SK-N-SH (cell line): Measurements from ENCODE around the gene LMO2. TPM values are rescaled to one million over a fixed set of nuclear protein-coding genes. Genes with fewer than 3 reads are reported as not detected.

Experiments
- CTCF ChIA-PET: fragments of 300-600, 350-600 bp; formaldehyde crosslinking; extraction: SDS; loops from one replicate; lab custom pipeline; 2021; lab: Yijun Ruan, JAX
- POLR2A ChIA-PET: fragments of 350-600 bp; sonication (Branson Sonifier 250); formaldehyde crosslinking; extraction: SDS; loops from one replicate; lab custom pipeline; 2020; ENCODE audit warnings: antibody characterized with exemption, inconsistent platforms; lab: Yijun Ruan, JAX
- DNase-seq: peaks from one replicate; pipeline ENCODE4 v3.0.0; 2012
- H2AFZ ChIP-seq: fragments of 200-600 bp; sonication (generic); 2 replicates; pipeline ENCODE4 v1.8.1; 2016; ENCODE audit warnings: antibody characterized with exemption, mild to moderate bottlenecking, low read depth
- H3F3A ChIP-seq: fragments of 200-600 bp; sonication (generic); replicated peaks from 2 replicates; pipeline ENCODE3; 2016; ENCODE audit warnings: antibody characterized with exemption, mild to moderate bottlenecking; ENCODE audit not compliant: insufficient read depth
- H3K27ac ChIP-seq, 2 experiments: fragments of 200-500 bp in 1 of 2; fragments of 200-600 bp in 1 of 2; sonication (Bioruptor generic) in 1 of 2; sonication (generic), shearing (Covaris generic) in 1 of 2; 2 replicates each; pipeline versions ENCODE4 v1.5.1 to v1.6.1; 2014 to 2016; ENCODE audit warnings: low read depth in 2 of 2, inconsistent platforms in 1 of 2, low read length in 1 of 2, mild to moderate bottlenecking in 1 of 2, mixed read lengths in 1 of 2
- H3K27me3 ChIP-seq: fragments of 200-600 bp; sonication (generic), shearing (Covaris generic); 2 replicates; pipeline ENCODE4 v1.6.1; 2016; ENCODE audit warnings: mixed run types; ENCODE audit not compliant: insufficient read depth
- H3K36me3 ChIP-seq, 2 experiments: fragments of 200-500 bp in 1 of 2; fragments of 200-600 bp in 1 of 2; sonication (Bioruptor generic) in 1 of 2; sonication (generic) in 1 of 2; replicated peaks in 1 of 2; 2 replicates each; pipeline versions ENCODE3 to v1.5.1; 2014 to 2016; ENCODE audit warnings: low read length in 1 of 2, mild to moderate bottlenecking in 1 of 2; ENCODE audit not compliant: insufficient read depth in 2 of 2, control insufficient read depth in 1 of 2
- H3K4me1 ChIP-seq, 2 experiments: fragments of 200-500 bp in 1 of 2; fragments of 200-600 bp in 1 of 2; sonication (Bioruptor generic) in 1 of 2; sonication (generic), shearing (Covaris generic) in 1 of 2; 2 replicates each; pipeline versions ENCODE4 v1.5.1 to v1.6.1; 2014 to 2016; ENCODE audit warnings: low read depth in 1 of 2, low read length in 1 of 2, mixed run types in 1 of 2; ENCODE audit not compliant: insufficient read depth in 2 of 2, control insufficient read depth in 1 of 2
- H3K4me2 ChIP-seq: fragments of 200-600 bp; sonication (generic), shearing (Covaris generic); 2 replicates; pipeline ENCODE4 v1.6.1; 2017; ENCODE audit warnings: mixed run types
- H3K4me3 ChIP-seq, 2 experiments: fragments of 200-500 bp in 1 of 2; fragments of 200-600 bp in 1 of 2; sonication (Bioruptor generic) in 1 of 2; sonication (generic), shearing (Covaris generic) in 1 of 2; 2 replicates each; pipeline versions ENCODE4 v1.5.1 to v1.8.1; 2014 to 2016; ENCODE audit warnings: low read depth in 2 of 2, inconsistent platforms in 1 of 2, low read length in 1 of 2, mild to moderate bottlenecking in 1 of 2, mixed read lengths in 1 of 2, moderate library complexity in 1 of 2
- H3K79me2 ChIP-seq: fragments of 200-600 bp; sonication (generic); 2 replicates; pipeline ENCODE4 v1.8.1; 2017; ENCODE audit warnings: mild to moderate bottlenecking; ENCODE audit not compliant: insufficient read depth
- H3K9ac ChIP-seq: fragments of 200-600 bp; sonication (generic); 2 replicates; pipeline ENCODE4 v1.6.1; 2017; ENCODE audit warnings: mixed run types
- H3K9me2 ChIP-seq: fragments of 200-600 bp; sonication (generic); 2 replicates; pipeline ENCODE4 v1.6.1; 2017; ENCODE audit warnings: mixed run types
- H3K9me3 ChIP-seq: fragments of 200-600 bp; sonication (generic); 2 replicates; pipeline ENCODE4 v1.6.1; 2017; ENCODE audit warnings: mixed run types, mild to moderate bottlenecking, moderate library complexity
- H4K20me1 ChIP-seq: fragments of 200-600 bp; sonication (generic); 2 replicates; pipeline ENCODE4 v1.6.1; 2017; ENCODE audit warnings: mild to moderate bottlenecking, mixed run types; ENCODE audit not compliant: insufficient read depth
- ELF1 ChIP-seq: IDR thresholded peaks from 2 replicates; pipeline ENCODE4 v1.4.0; 2012
- EP300 ChIP-seq, 2 experiments: IDR thresholded peaks; 2 replicates each; pipeline versions ENCODE4 v1.4.0 to v1.6.1; 2012; ENCODE audit warnings: borderline replicate concordance in 1 of 2, low read depth in 1 of 2, low read length in 1 of 2
- FOSL2 ChIP-seq: IDR thresholded peaks from 2 replicates; pipeline ENCODE4 v1.4.0; 2012; ENCODE audit warnings: low read depth, mild to moderate bottlenecking, moderate library complexity, borderline replicate concordance
- FOXJ3 ChIP-seq: sonication (generic); formaldehyde crosslinking; IDR thresholded peaks from 2 replicates; pipeline ENCODE4 v1.5.1; 2020; ENCODE audit warnings: mild to moderate bottlenecking, missing genetic modification reagents
- FOXM1 ChIP-seq: IDR thresholded peaks from 2 replicates; pipeline ENCODE4 v1.4.0; 2012; ENCODE audit warnings: low read depth, mild to moderate bottlenecking
- GABPA ChIP-seq: IDR thresholded peaks from 2 replicates; pipeline ENCODE4 v1.4.0; 2012; ENCODE audit warnings: low read depth, mild to moderate bottlenecking
- GATA2 ChIP-seq: sonication (generic); formaldehyde crosslinking; IDR thresholded peaks from 2 replicates; pipeline ENCODE4 v1.5.0; 2020; ENCODE audit warnings: mild to moderate bottlenecking, missing genetic modification reagents
- NFIC ChIP-seq: IDR thresholded peaks from 2 replicates; pipeline ENCODE4 v1.4.0; 2012; ENCODE audit warnings: borderline replicate concordance
- NRF1 ChIP-seq: IDR thresholded peaks from 2 replicates; pipeline ENCODE4 v1.6.1; 2012; ENCODE audit warnings: low read depth, mild to moderate bottlenecking, low read length
- POLR2AphosphoS5 ChIP-seq: IDR thresholded peaks from 2 replicates; pipeline ENCODE4 v1.6.1; 2012; ENCODE audit warnings: low read depth, low read length
- RAD21 ChIP-seq: IDR thresholded peaks from 2 replicates; pipeline ENCODE4 v1.6.1; 2012; ENCODE audit warnings: mild to moderate bottlenecking, low read length
- RFX5 ChIP-seq: IDR thresholded peaks from 2 replicates; pipeline ENCODE4 v1.6.1; 2012; ENCODE audit warnings: mild to moderate bottlenecking, improper control_type of control experiment, low read length
- TAF1 ChIP-seq: IDR thresholded peaks from 2 replicates; pipeline ENCODE4 v1.6.1; 2012; ENCODE audit warnings: low read depth, mild to moderate bottlenecking, low read length, moderate library complexity, borderline replicate concordance
- TCF12 ChIP-seq: IDR thresholded peaks from 2 replicates; pipeline ENCODE4 v1.4.0; 2012
- YY1 ChIP-seq: IDR thresholded peaks from 2 replicates; pipeline ENCODE4 v1.4.0; 2012; ENCODE audit warnings: low read depth, mild to moderate bottlenecking
- WGBS: methylation state at CpG from one replicate; pipeline ENCODE4 v1.1.6; 2017; ENCODE audit warnings: low lambda C conversion rate; 5-methylcytosine and 5-hydroxymethylcytosine counted together
- polyA plus RNA-seq, 3 experiments: library from polyadenylated mRNA; depleted of rRNA; stranded (reverse); fragments of >200 nt; gene quantifications; 2 replicates each; pipeline ENCODE4 v1.2.3, GENCODE V29; 2012
- TF ChIP-seq, protein P1 (sequence below): IDR thresholded peaks from 2 replicates; pipeline ENCODE4 v1.6.1; 2012; ENCODE audit warnings: mild to moderate bottlenecking, low read depth, low read length, moderate library complexity
- TF ChIP-seq, protein P2 (sequence below): IDR thresholded peaks from 2 replicates; pipeline ENCODE4; 2012
- TF ChIP-seq, protein P3 (sequence below): IDR thresholded peaks from 2 replicates; pipeline ENCODE4 v1.4.0; 2012; ENCODE audit warnings: low read depth, borderline replicate concordance
- TF ChIP-seq, protein P4 (sequence below): IDR thresholded peaks from 2 replicates; pipeline ENCODE4 v1.4.0; 2012; ENCODE audit warnings: low read depth
- TF ChIP-seq, protein P5 (sequence below): IDR thresholded peaks from 2 replicates; pipeline ENCODE4 v1.4.0; 2012; ENCODE audit warnings: low read depth, borderline replicate concordance

LMO2 gene
- polyA plus RNA-seq (2012; rRNA removed), result 0.05 TPM in 2 replicates
- polyA plus RNA-seq (2012; cell fraction: cytosol; rRNA removed), result 0.03 and 0.04 TPM in 2 replicates
- not detected in 2 replicates for polyA plus RNA-seq (2012; cell fraction: nucleus; rRNA removed)

DNA sequence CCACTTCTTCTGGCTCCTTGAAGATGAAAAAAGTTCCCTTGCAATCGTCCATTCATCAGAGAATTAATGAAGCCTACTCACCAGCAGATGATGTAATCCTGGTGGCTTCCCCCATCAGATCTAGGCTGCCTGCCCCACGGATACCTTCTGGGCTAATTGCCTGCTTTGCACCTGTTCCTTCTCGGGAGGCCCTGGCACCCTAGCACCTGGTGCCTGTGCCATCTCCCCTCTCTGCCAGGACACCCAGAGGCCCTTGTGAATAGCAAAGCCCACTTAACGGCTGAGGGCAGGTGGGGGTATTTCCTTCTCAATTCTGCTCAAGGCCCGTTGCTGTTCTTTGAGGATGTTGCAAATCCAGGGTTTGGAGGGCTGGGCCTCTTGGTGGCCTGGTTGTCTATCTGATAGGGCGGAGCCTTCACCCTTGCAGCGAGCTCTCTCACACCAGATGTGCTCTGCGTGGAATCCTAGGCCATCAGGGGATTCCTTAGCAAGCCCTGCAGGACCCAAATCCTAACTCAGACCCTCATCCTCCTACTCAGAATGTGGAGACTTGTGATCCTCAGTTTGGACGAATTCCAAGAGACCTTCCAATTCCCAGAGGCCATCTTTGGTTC lies at the start of gene LMO2:
Gene LMO2, minus strand, starts transcription at position 363 of the 614 bp plus-strand sequence. CDS start 22,360 bp downstream, outside the sequence.
- CTCF ChIA-PET, result no interaction called here
- no peak within 1 kb of the TSS for H3K4me3 ChIP-seq
- H3K9me2 ChIP-seq, result no peaks in the 10 kb centered on the region
- no peak within 1 kb of the TSS for H2AFZ ChIP-seq
- H3K36me3 ChIP-seq, result no peaks in the 10 kb centered on the region
- H4K20me1 ChIP-seq, result no peaks in the 10 kb centered on the region
- TF ChIP-seq POLR2AphosphoS5 (no peak), TAF1 (no peak), YY1 (no peak), NRF1 (no peak), RAD21 (no peak), ELF1 (no peak), TCF12 (no peak), GATA2 (CRISPR knock-in tag) (no peak), EP300 (IDR thresholded peaks at IDR 0.05; ENCODE audit: borderline replicate concordance in 1 of 2, low read depth in 1 of 2, low read length in 1 of 2) (no peak), FOXJ3 (CRISPR knock-in tag) (no peak), FOSL2 (no peak), NFIC (no peak), RFX5 (no peak), GABPA (no peak), FOXM1 (no peak)
- TF ChIP-seq, protein P1, sequence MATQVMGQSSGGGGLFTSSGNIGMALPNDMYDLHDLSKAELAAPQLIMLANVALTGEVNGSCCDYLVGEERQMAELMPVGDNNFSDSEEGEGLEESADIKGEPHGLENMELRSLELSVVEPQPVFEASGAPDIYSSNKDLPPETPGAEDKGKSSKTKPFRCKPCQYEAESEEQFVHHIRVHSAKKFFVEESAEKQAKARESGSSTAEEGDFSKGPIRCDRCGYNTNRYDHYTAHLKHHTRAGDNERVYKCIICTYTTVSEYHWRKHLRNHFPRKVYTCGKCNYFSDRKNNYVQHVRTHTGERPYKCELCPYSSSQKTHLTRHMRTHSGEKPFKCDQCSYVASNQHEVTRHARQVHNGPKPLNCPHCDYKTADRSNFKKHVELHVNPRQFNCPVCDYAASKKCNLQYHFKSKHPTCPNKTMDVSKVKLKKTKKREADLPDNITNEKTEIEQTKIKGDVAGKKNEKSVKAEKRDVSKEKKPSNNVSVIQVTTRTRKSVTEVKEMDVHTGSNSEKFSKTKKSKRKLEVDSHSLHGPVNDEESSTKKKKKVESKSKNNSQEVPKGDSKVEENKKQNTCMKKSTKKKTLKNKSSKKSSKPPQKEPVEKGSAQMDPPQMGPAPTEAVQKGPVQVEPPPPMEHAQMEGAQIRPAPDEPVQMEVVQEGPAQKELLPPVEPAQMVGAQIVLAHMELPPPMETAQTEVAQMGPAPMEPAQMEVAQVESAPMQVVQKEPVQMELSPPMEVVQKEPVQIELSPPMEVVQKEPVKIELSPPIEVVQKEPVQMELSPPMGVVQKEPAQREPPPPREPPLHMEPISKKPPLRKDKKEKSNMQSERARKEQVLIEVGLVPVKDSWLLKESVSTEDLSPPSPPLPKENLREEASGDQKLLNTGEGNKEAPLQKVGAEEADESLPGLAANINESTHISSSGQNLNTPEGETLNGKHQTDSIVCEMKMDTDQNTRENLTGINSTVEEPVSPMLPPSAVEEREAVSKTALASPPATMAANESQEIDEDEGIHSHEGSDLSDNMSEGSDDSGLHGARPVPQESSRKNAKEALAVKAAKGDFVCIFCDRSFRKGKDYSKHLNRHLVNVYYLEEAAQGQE, result no peak
- TF ChIP-seq, protein P2, sequence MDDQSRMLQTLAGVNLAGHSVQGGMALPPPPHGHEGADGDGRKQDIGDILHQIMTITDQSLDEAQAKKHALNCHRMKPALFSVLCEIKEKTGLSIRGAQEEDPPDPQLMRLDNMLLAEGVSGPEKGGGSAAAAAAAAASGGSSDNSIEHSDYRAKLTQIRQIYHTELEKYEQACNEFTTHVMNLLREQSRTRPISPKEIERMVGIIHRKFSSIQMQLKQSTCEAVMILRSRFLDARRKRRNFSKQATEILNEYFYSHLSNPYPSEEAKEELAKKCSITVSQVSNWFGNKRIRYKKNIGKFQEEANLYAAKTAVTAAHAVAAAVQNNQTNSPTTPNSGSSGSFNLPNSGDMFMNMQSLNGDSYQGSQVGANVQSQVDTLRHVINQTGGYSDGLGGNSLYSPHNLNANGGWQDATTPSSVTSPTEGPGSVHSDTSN, result no peak
- TF ChIP-seq, protein P3, sequence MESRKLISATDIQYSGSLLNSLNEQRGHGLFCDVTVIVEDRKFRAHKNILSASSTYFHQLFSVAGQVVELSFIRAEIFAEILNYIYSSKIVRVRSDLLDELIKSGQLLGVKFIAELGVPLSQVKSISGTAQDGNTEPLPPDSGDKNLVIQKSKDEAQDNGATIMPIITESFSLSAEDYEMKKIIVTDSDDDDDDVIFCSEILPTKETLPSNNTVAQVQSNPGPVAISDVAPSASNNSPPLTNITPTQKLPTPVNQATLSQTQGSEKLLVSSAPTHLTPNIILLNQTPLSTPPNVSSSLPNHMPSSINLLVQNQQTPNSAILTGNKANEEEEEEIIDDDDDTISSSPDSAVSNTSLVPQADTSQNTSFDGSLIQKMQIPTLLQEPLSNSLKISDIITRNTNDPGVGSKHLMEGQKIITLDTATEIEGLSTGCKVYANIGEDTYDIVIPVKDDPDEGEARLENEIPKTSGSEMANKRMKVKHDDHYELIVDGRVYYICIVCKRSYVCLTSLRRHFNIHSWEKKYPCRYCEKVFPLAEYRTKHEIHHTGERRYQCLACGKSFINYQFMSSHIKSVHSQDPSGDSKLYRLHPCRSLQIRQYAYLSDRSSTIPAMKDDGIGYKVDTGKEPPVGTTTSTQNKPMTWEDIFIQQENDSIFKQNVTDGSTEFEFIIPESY, result no peak
- TF ChIP-seq, protein P4, sequence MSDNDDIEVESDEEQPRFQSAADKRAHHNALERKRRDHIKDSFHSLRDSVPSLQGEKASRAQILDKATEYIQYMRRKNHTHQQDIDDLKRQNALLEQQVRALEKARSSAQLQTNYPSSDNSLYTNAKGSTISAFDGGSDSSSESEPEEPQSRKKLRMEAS, result no peak
- TF ChIP-seq, protein P5, sequence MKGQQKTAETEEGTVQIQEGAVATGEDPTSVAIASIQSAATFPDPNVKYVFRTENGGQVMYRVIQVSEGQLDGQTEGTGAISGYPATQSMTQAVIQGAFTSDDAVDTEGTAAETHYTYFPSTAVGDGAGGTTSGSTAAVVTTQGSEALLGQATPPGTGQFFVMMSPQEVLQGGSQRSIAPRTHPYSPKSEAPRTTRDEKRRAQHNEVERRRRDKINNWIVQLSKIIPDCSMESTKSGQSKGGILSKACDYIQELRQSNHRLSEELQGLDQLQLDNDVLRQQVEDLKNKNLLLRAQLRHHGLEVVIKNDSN, result no peak
- H3K9me3 ChIP-seq, result no peaks in the 10 kb centered on the region
- H3K9ac ChIP-seq, result no peak within 1 kb of the TSS
- no peaks in the 10 kb centered on the region for H3F3A ChIP-seq
- H3K4me2 ChIP-seq, result no peak within 1 kb of the TSS
- no peak for DNase-seq
- no peaks in the 10 kb centered on the region for H3K79me2 ChIP-seq
- H3K4me1 ChIP-seq, result peaks cover 0 to 26% of the 10 kb centered on the region in 2 experiments; a peak in 1 of 4 replicates
- H3K27ac ChIP-seq, result no peak within 1 kb of the TSS
- 66% methylated on average over 8 of the region's 9 CpGs for WGBS
- POLR2A ChIA-PET, result no interaction called here
- H3K27me3 ChIP-seq, result no peaks in the 10 kb centered on the region; the same call in 1 of the 2 replicates
